ENCODE results near the gene CNMD.
"Not testable (repeated sequence)": the region's sequence is repeated elsewhere in the genome, so short reads cannot be mapped to it uniquely, and the experiment has no call there.

CNMD gene

DNA sequence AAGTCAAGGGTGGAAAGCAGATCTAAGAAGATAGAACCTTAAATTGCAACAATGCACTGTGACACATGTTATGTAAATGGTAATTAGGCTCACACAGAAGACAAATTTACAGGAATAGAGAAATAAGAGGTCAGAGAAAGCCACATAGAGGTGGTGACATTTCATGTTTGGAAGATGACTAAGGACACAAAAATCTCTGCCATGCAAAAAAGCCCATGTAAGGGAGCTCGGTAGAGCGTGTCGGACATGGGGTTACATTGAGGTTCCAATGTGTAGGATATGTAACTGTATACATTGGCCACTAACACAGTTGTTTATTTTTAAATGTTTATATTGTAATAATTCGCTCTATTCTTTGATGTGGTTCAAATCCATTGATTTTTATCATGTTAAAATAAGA, 53.2 kb downstream of the CNMD start:
- DNase-seq (ENCODE audit: low read depth in 2 of 2) = no peak

- DNase-seq (ENCODE audit: low read depth in 2 of 2) = not testable (repeated sequence)
These were observed 53.8 kb downstream of the CNMD start for GRCh38 chr13:52685806-52686205.

DNA sequence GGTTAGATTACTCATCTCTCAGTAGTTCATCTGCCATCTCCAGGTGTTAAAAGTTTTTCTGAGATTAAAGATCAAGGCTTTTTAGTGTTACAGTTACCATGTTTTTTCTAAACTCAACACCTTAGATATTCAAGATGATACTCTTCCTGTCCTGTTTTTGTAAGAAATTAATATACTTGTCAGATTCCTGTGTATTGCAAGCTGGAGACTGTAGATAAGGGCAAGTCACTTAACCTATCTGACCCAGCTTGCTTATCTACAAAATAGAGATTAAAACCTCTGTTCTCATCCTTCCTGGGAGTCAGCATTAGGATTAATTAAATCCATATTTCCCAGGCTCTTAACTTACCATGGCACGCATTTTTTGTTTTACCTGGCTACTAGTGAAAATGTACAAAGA, 61.8 kb downstream of the CNMD start:
- no peak for DNase-seq (ENCODE audit: low read depth in 2 of 2)

DNA sequence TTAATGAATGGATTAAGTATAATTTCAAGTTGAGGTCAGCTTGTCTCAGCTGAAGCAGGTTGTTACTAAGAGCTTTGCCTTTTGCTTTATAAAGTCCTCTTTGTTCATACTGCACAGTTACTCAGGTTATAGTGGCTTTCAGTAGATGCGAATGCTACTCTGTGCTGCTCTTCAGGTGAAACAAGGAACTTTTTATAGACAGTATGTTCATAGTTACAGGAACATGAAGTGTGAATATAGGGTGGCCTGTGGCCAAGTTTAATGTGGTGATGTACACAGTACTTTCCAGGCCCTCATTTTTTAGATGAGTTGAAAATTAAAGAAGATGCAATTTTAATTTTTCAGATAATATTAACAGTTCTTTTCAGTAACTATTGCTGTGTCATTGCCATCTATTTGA, 66.2 kb downstream of the CNMD start:
- no peak for DNase-seq (ENCODE audit: low read depth in 2 of 2)

- DNase-seq (ENCODE audit: low read depth in 2 of 2) = no peak
These were observed 68.9 kb downstream of the CNMD start for GRCh38 chr13:52670726-52671125.

DNA sequence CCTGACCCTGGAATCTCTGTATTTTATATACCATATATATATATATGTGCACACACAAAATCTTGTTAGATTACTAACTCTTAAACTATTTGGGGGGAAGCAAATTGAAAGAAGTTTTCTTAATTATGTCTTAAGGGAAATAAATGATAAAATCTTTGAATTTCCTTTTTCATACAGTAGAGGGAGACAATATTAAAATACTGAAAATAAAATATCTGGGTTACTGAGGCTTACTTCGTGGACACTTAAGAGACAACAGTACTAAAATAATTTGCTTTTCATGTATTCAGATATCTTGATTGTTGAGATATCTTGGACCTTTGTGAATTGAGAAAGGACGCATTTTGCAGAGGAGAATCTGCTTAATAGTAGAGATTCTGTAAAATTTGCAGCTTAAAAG, 69.9 kb downstream of the CNMD start:
- no peak for DNase-seq (ENCODE audit: low read depth in 2 of 2)

GRCh38 chr13:52665325-52665724, 74.3 kb downstream of the CNMD start:
- DNase-seq (ENCODE audit: low read depth in 2 of 2) = no peak

GRCh38 chr13:52664272-52664671, 75.3 kb downstream of the CNMD start:
- DNase-seq (ENCODE audit: low read depth in 2 of 2) = no peak

- no peak for DNase-seq (ENCODE audit: low read depth in 2 of 2)
These were observed 80.3 kb downstream of the CNMD start for GRCh38 chr13:52659340-52659739.

All from stimulated activated CD8-positive, alpha-beta memory T cell treated with anti-CD3 and anti-CD28 coated beads, Interleukin-2, amount 100 ng/mL, for 1 hour (primary cell).